DMS 273 (cell line): Measurements from ENCODE around the gene COL20A1.

Source experiments
- DNase-seq: peaks from one replicate; lab custom pipeline; 2025; ENCODE audit not compliant: unreplicated experiment; lab: John Stamatoyannopoulos, UW

The COL20A1 gene

DNA sequence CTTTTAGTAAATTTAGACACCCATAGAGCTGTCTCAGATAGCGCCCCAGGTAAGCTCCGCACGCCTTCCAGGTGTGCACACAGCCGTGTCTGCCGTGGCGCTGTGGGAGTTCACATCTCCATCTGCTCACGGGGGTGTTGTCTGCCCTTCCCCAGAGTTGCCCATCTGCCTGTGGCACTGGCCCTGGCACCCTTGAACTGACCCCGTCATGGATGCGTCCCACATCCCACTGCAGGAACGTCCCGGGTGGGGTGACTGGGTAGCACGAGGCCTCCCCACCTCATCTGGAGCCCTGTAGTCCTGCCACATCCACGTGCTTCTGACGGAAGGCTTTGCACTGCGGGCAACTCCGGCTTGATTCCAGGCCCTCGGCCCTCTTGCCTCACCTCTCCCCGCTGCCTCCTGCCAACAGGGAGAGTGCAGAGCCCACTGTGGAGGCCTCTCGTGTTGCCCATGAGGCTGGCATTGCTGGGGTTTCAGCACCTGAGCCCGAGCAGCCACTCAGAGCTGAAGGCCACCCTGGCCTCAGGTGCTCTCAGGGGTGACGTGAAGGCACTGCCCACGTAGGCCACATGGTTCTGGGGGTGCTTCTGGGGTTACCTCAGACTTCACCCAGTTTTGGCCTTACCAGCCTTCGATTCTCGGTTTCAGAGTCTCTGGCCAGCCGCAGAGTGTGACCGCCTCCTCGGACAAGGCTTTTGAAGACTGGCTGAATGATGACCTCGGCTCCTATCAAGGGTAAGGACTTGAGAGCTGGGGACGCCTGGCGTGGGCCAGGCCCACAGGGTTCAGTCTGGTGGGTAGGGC, 15.3 kb upstream of the COL20A1 start:
- no peak for DNase-seq

DNA sequence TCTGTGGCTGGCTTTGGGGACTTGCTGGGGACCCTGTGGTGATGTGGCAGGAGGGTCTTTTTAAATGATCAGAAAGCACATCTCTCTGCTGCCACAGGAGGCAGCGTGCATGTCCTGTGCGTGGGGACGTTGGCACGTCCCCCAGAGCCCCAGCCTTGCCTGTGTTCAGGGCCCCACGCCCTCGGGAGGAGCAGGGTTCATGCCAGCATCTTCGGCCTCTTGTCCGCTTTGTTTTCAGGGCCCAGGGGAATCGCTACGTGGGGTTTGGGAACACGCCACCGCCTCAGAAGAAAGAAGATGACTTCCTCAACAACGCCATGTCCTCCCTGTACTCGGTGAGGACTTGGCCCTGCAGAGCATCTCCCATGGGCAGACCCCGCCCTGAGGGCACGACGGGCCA, 14.3 kb upstream of the COL20A1 start:
- DNase-seq, result no peak

DNA sequence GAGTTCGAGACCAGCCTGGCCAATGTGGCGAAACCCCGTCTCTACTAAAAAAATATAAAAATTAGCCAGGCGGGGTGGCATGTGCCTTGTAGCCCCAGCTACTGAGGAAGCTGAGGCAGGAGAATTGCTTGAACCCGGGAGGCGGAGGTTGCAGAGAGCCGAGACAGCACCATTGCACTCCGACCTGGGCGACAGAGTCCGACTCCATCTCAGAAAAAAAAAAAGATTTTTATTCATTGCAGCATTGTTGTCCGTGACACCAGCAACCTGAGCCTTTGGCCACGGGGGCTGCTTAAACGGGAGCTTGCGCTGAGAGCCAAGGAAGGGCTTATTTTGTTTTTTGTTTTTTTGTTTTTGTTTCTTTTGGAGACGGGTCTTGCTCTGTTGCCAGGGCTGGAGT, 13.1 kb upstream of the COL20A1 start:
- DNase-seq, result no peak

DNA sequence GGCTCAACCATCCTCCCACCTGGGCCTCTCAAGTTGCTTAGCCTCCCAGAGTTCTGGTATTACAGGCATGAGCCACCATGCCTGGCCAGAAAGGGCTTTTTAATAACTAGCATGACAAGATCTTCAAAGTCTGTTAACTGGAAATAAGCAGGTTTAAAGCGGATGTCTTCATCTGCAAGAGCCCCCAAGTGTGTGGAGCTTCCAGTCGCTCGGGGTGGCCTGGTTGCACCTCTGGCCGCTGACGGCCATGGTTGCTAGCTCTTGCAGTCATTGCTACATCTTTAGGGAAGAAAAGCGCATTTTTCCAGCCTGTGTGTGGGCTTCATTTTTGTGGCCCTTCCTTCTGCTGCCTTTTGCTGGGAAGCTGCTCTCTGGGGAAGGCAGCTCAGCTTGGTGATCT, 12.6 kb upstream of the COL20A1 start:
- no peak for DNase-seq

DNA sequence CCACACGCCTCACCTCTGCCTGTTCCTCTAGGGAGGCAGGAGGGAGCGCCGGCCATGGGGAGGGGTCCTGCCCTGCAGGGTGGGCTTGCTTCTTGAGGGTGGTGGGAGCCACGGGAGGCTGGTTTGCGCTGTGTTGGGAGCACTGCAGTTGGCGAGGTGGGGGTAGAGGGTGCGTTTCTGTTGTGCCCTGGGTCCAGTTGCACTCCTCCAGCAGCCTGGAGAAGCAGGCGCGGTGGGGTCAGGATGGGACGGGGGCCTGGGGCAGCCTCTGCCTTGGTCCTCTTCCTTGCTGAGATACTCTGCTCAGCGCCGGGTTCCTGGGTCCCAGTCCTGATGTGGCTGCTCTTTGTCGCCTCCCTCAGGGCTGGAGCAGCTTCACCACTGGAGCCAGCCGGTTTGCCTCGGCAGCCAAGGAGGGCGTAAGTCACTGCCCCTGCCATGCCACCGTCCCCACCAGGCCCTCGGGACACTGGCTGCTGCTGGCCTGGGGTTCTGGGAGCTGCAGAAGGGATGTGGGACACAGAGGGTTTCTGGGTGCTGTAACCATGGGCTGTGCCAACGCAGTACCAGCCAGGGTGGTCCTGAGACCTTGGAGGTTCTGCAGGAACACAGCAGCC, 11.9 kb upstream of the COL20A1 start:
- peak; percentile 48 for DNase-seq

DNA sequence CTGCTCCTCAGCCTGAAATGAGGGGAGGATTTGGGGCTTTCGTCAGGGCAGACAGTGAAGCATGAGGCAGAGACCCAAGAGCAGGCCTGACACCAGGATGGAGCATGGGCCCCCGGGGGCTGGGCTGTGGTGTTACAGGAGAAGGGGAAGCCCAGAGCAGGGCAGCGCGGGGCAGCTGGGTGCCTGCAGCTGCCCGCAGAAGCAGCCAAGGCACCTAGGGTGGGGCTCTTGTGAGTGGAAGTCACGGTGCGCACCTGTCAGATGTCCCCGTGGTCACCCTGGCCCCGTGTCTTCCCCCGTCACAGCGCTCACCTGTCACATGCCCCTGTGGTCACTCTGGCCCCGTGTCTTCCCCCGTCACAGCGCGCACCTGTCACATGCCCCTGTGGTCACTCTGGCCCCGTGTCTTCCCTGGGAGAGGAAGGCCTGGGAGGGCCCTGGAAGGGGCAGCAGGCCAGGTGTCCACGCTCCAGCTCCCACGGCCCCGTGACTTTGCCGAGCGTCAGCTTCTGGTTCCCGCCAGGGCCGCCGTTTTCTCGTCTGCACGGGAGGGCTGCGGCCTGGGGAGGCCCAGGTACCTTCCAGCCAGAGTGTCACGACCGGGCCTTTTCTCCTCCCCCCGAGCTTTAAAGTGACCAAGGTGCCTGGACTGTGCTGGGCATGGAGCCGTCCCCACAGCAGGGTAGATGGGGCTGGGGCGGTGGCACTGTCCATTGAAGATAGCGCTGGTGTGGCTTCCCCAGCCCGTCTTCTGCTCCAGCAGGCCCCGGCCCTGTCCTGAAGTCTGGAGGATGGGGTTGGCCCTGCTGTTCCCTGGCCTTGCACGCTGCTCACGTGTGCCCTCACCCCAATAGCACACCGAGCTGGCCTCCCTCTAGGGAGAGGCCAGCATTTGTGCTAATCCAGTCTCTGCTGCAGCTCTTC, 11.0 kb upstream of the COL20A1 start:
- DNase-seq, result no peak

DNA sequence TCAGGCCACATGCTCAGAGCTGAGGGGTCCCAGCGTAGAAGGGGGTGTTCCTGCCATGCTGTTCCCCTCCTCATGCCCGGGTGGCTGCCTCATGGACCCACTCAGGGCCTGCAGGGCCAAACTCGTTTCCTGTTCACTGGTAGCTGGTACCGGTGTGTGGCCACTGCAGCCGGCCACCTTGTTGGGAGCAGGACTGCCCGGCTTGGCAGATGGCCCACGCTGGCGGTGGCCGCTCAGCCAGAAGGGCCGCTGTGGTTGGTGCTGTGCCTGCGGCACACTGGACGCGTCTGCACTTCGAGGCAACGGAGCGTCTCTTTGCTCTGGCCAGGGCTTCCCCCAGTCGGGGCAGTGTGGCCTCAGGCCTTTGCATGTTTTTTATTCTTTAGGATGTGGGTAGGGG, 10.0 kb upstream of the COL20A1 start:
- no peak for DNase-seq

DNA sequence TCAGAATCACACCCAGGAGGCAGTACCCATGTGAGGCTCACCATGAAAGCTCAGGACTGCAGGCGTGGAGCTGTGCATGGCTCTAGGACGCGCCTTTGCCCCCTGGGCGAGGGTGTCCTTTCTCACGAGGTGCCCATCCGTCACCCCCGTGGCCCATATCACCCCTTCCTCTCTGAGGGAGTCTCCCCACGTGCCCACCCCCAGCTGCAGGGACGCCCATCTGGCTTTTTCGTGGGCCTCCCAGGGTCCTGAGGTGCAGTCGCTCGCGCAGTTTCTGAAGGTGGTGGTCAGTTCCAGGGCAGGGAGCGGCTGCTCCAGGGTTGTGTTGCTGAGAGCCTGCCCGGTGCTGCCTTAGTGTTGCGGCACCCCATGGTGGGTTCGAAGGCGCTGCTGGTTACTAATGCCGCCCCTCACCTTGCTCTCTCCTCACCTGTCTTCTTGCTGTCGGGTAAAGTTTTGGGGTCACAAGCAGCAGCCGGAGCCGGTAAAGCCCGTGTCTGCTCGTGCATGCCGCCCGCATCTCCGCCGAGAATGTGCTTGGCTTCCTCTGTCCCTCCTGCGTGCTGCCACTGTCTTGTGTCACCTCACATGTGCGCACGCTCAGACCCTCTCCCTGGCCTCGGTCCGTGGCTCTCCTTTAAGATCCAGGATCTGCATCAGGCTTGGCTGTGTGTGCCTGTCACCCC, 9.4 kb upstream of the COL20A1 start:
- DNase-seq, result no peak

DNA sequence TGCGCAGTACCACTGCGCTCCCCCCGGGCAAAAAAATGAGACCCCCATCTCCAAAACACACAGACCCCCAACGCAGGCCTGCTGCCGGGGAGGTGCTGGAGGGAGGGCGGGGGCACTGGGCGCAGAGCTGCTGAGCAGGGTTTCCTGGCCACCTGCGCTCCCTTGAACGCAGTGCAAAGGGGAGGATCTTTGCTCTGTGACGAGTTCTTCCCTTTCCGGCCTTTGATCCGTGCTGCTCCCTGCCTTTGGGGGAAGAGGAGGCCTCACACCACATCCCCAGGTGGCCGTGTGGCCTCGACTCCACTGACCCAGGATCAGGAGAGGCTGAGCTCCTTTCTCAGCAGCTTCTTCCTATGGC, 8.9 kb upstream of the COL20A1 start:
- no peak for DNase-seq

DNA sequence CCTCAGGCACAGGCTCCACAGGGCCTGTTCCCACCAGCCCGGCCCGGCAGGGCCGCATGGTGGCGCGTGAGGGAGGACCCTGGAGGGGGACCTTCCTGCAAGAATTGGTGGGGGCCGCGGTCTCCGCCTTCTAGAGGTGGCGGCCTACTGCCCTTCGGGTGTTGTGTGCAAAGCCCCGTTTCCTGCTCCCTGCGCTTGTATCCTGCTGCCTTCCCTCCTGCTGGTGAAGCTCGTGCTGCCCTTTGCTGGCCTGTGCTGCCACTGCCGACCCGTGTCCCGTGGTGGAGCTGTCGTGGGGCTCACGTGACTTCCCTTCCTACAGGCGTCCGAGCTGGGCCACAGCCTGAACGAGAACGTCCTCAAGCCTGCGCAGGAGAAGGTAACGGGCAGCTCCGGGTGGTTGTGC, 8.4 kb upstream of the COL20A1 start:
- DNase-seq, result no peak

DNA sequence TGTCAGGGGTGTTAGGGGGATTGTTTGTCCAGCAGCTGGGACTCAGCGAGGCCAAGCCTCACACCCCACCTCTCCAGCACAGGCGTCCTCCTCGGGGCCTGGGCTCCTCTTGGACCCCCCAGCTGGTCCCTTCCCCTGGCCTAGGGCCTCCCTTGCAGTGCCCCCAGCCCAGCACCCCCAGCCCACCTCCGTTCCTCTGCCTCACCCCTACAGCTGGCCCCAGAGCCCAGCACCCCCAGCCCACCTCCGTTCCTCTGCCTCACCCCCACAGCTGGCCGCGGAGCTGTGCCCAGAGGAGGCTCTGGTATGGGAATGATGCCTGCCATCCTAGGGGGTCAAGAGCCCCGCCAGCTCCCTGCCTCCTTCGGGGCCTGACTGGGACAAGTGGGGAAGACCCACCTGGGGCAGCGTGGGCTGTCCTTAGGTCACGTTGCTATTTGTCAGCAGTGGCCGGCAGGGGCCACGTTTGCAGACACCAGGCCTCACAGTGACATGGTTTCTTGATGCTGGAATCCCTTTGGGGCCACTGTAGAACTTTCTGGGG, 7.9 kb upstream of the COL20A1 start:
- DNase-seq, result no peak

DNA sequence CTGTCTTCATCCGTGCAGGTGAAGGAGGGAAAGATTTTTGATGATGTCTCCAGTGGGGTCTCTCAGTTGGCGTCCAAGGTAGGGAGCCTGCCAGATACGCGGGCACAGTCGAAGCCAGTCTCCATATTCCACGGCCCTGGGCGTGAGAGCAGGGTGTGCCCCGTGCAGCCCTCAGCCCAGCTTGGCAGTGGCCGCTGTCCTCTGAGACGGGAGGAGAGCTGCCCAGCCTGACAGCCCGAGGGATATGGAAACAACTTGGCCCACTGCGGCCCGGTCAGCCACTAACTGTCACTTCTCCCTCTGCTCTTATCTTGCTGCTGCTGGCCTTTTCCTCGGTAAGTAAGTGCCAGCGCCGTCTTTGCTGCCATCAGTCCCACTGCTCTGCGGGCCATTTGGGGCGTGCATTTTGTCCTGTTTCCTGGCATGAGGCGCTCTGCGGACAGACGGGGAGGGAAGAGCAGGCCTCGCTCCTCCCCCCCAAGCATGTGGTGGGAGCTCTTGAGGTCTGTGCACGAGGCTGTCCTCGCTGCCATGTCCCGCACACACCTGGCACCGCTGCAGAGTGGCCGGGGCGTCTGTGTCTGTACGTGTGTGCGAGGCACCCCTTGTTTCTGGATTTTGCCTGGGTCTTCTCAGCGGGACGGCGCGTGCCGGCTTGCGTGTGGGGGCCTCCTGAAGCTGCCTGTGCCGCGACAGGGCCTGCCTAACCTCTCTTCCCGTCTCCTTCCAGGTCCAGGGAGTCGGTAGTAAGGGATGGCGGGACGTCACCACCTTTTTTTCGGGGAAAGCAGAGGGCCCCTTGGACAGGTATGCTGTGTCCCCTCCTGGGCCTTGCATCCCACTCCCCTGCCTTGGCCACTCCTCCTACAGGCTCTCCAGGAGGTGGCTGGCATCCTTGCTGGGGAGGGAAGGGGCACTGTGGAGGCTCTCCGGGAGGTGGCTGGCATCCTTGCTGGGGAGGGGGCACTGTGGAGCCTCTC, 7.1 kb upstream of the COL20A1 start:
- no peak for DNase-seq

DNA sequence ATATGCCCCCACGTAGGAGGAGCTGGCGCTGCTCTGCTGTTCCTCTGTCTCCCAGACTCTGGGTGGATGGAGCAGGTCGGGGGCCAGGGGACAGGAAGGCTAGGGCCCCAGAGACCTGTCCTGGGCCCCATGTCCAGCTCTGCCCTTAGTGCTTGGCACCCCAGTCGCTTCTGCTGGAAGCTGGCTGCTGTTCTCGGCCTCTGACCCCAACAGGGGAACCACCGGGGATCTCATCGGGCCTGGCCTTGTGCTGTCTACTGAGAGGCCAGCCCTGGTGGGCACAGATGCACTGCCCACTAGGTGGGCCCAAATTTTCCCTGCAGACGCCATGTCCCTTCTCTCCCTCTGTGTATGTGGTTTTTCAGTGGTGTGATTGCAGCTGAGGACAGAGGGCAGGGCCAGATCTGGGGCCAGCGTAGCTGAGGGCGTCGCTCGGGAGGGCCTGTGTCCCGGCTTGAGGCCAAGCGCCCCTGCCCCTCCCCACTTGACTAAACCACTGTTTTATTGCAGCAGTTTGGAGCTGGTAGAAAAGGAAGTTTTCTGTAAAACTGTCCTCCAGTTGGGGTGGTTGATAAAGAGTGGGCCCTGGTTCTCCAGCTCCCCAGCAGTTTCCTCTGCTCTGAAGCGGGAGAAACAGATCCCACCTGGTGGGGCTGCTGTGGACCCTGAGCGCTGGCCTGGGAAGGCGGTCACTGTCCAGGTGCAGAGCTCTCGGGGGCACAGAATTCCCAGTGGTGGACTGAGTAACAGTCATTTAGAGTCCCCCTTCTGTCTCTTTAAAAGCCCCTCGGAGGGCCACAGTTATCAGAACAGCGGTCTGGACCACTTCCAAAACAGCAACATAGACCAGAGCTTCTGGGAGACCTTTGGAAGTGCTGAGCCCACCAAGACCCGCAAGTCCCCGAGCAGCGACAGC, 5.9 kb upstream of the COL20A1 start:
- no peak for DNase-seq

DNA sequence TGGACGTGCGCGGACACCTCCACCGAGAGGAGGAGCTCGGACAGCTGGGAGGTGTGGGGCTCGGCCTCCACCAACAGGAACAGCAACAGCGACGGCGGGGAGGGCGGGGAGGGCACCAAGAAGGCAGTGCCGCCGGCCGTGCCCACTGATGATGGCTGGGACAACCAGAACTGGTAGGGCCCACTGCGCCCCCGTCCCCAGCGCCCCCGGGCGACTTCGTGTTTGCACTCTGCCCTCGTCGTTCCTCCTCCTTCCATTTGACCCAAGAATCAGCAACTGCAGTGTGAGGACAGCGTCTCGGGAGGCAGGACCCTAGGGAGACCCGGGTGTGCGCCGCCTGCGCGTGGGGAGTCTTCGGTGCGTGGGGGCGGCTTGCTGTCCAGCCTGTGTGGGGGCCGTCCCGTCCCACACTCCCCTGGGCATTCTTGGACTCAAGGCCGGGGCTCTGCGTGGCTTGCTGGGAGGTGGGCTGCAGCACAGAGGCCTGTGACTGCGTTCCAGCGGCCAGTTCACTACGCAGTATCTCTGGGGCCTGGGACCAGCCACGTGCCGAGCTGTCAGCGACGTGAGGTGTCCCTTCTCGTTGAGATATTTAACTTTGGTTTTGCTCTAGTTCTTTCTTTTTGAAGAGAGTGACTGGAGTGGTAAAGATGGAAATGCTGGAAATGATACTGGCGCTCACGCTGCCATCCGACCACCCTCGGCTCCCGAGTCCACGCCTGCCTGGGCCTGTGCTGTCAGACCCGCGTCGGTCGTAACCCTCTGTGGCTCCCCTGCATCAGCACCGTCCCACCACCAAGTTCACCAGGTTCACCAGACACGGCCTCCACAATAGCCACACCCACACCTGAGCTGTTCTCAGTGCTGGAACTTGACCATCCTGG, 5.0 kb upstream of the COL20A1 start:
- DNase-seq, result no peak

DNA sequence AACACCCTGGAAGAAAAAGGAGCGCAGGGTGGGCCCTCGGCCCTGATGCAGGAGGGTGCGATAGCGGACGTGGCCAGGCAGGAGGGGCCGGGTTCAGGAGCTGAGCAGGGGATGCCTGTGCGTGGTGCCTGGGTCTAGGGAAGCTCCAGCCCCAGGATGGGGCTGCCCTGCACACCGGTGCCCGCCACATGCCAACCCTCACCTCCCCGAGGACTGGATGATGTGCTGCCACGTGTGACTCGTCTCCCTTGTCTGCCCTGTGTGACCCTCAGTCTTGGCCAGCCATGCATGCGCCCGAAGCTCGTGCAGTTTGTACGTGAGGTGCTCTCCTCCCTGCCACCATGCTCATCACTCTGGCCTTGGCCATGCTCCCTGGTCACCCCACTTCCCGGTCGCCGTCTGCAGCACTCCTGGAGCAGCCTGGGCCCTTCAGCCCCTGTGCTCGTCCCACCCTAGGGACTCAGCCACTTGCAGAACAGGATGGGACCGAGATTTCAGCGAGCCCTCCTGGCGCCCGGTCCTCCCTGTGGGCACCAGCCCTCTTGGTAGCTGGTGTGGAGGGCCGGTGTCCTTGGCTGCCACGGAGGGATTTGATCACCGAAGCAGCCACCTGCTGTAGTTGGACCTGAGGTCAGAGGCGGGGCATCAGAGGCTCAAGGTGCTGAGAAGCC, 4.3 kb upstream of the COL20A1 start:
- DNase-seq, result no peak

DNA sequence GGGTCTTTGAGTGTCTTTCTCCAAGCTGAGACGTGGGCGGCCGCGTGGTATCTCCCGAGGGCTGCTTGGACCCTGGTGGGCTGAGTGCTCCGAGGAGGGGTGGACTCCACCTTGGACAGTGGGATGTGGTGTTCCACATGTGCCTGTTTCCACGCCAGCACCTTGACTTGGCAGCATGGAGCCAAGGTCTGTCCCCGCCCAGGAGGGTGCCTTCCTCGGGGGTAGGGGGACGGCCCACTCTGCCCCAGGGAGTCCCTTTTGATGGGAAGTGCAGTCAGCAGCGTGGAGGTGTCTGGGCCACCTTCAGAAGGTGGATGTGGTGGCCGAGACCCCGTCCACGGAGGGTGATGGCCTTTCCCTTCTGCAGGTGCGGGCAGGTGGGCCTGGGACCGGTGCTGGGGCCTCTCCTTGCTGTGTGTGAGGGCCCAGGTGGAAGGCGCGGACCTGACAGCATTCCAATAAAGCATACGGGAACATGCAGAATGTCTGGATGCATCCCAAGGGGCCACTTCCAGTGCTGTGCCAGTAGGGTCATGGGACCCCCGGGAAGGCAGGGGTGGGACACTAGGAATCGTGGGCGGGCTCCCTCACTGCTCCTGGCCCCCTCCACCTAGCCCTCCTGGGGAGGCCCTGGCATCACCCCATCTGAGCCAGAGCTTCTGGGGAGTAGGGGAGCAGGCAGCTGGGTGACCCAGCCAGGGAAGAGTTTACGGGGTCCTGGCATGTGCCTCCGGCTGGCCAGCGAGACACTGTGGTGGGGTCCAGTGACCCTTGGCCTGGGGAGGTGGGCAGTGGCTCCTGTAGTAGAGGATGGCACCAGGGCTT, 3.5 kb upstream of the COL20A1 start:
- DNase-seq, result no peak
